ENCODE data around the gene SEMA4D. TPM values are rescaled to one million over a fixed set of nuclear protein-coding genes. Genes with fewer than 3 reads are reported as not detected.

SEMA4D gene
- total RNA-seq, 2 donors from 2014 or later, result 42.8 to 51.0 TPM

GRCh38 chr9:89354471-89354870 is 143.4 kb downstream of the SEMA4D start:
- peaks cover 9% of the 10 kb centered on the region for H3K4me1 ChIP-seq (ENCODE audit: control insufficient read depth, insufficient read depth, low read length)
- H3K9ac ChIP-seq (ENCODE audit: extremely low read depth, low read length, poor library complexity, severe bottlenecking), result no peak overlapping the region
- H3K9me3 ChIP-seq (ENCODE audit: control insufficient read depth, low read length), result no peaks in the 10 kb centered on the region
- no peak for DNase-seq
- H3K4me3 Mint-ChIP-seq, result no peak overlapping the region
- no peaks in the 10 kb centered on the region for H3K27me3 ChIP-seq (ENCODE audit: control insufficient read depth, insufficient read depth, low read length, poor library complexity, severe bottlenecking)
- peak overlapping the region; percentile 26 for H3K27ac Mint-ChIP-seq
- H3K27ac ChIP-seq (ENCODE audit: low read depth, low read length), result no peak overlapping the region
- H3K4me3 ChIP-seq (ENCODE audit: low read length), result no peak overlapping the region
- H3K36me3 ChIP-seq (ENCODE audit: control insufficient read depth, insufficient read depth, low read length), result peaks cover 70% of the 10 kb centered on the region
- no peaks in the 10 kb centered on the region for H3K9me3 Mint-ChIP-seq
- no peak for TF ChIP-seq CTCF (conservative IDR thresholded peaks at IDR 0.05)
- no peaks in the 10 kb centered on the region for H3K27me3 Mint-ChIP-seq (ENCODE audit: insufficient read depth)
- WGBS, 2 experiments (ENCODE audit: insufficient coverage in 1 of 2, insufficient read length in 1 of 2), result 99 to 100% methylated on average over 5 to 6 of the region's 6 CpGs
- peaks cover 9% of the 10 kb centered on the region for H3K4me1 Mint-ChIP-seq
- peaks cover 83% of the 10 kb centered on the region for H3K36me3 Mint-ChIP-seq (ENCODE audit: low read depth)

- H3K9me3 Mint-ChIP-seq, result no peaks in the 10 kb centered on the region
- Histone ChIP-seq H3K27me3 (ENCODE audit: control insufficient read depth, insufficient read depth, low read length, poor library complexity, severe bottlenecking) (no peaks in the 10 kb centered on the region), H3K27ac (ENCODE audit: low read depth, low read length) (no peak overlapping the region), H3K4me1 (ENCODE audit: control insufficient read depth, insufficient read depth, low read length) (peaks cover 6% of the 10 kb centered on the region), H3K4me3 (ENCODE audit: low read length) (no peak overlapping the region), H3K36me3 (ENCODE audit: control insufficient read depth, insufficient read depth, low read length) (peaks cover 68% of the 10 kb centered on the region), H3K9ac (ENCODE audit: extremely low read depth, low read length, poor library complexity, severe bottlenecking) (no peak overlapping the region), H3K9me3 (ENCODE audit: control insufficient read depth, low read length) (no peaks in the 10 kb centered on the region)
- no peak for DNase-seq
- no peaks in the 10 kb centered on the region for H3K27me3 Mint-ChIP-seq (ENCODE audit: insufficient read depth)
- H3K36me3 Mint-ChIP-seq (ENCODE audit: low read depth), result peaks cover 82% of the 10 kb centered on the region
- peak; percentile 32 for TF ChIP-seq CTCF (conservative IDR thresholded peaks at IDR 0.05)
- peaks cover 7% of the 10 kb centered on the region for H3K4me1 Mint-ChIP-seq
- H3K27ac Mint-ChIP-seq, result peak overlapping the region; percentile 26
- 96 to 98% methylated on average over 3 of the region's 3 CpGs for WGBS, 2 experiments (ENCODE audit: insufficient coverage in 1 of 2, insufficient read length in 1 of 2)
- H3K4me3 Mint-ChIP-seq, result no peak overlapping the region
Observed at GRCh38 chr9:89353989-89354388, 143.9 kb downstream of the SEMA4D start.

DNA sequence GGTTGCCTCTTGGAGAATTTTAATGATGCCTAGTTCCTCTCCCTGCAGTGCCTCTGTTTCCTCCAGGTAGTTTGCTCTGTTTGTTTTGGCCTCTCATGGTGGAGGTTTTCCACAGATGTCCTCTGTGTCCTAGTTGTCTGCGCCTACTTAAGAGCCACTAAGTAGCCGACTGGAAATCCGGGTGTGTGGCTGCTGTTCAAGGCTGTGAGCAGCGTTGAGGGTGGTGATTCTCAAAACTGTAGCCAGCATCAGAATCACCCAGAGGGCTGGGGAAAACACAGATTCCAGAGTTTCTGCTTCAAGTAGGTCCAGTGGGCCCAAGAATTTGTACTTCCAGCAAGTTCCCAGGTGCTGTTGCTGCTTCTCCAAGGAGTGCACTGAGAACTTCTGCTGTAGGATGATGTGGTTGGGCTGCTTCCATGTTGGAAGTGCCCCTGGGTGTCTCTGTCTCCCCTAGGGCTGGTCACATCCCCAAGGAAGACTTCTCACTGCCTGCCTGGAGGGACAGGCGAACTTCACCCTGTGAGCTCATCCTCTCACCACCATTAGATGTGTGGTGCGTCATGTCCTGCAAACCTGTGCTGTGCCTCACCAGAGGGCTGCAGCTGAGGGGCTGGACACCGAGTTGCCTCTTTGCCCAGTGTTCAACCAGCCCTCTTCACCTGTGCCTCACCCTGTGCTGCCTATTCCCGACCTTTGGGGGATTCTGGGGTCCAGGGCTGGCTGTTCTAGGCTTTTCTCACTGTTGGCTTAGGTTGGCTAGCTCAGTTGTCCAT is 144.9 kb downstream of the SEMA4D start:
- WGBS, 2 experiments (ENCODE audit: insufficient coverage in 1 of 2, insufficient read length in 1 of 2), result 91 to 98% methylated on average over 8 of the region's 8 CpGs
- no peak for DNase-seq
- H3K9me3 ChIP-seq (ENCODE audit: control insufficient read depth, low read length), result no peaks in the 10 kb centered on the region
- H3K4me3 Mint-ChIP-seq, result no peak overlapping the region
- no peaks in the 10 kb centered on the region for H3K4me1 ChIP-seq (ENCODE audit: control insufficient read depth, insufficient read depth, low read length)
- peaks cover 72% of the 10 kb centered on the region for H3K36me3 ChIP-seq (ENCODE audit: control insufficient read depth, insufficient read depth, low read length)
- H3K9me3 Mint-ChIP-seq, result no peaks in the 10 kb centered on the region
- H3K27me3 Mint-ChIP-seq (ENCODE audit: insufficient read depth), result no peaks in the 10 kb centered on the region
- H3K9ac ChIP-seq (ENCODE audit: extremely low read depth, low read length, poor library complexity, severe bottlenecking), result no peak overlapping the region
- H3K36me3 Mint-ChIP-seq (ENCODE audit: low read depth), result peaks cover 84% of the 10 kb centered on the region
- peaks cover 2% of the 10 kb centered on the region for H3K4me1 Mint-ChIP-seq
- H3K27me3 ChIP-seq (ENCODE audit: control insufficient read depth, insufficient read depth, low read length, poor library complexity, severe bottlenecking), result no peaks in the 10 kb centered on the region
- H3K27ac ChIP-seq (ENCODE audit: low read depth, low read length), result no peak overlapping the region
- H3K4me3 ChIP-seq (ENCODE audit: low read length), result no peak overlapping the region
- TF ChIP-seq CTCF (conservative IDR thresholded peaks at IDR 0.05), result no peak
- H3K27ac Mint-ChIP-seq, result no peak overlapping the region

Measured in endodermal cell (in vitro differentiated cells).